NCI-H1105 (cell line): ENCODE data around the gene DENND4C.
"Not testable (repeated sequence)": the region's sequence is repeated elsewhere in the genome, so short reads cannot be mapped to it uniquely, and the experiment has no call there.

Experiments
- DNase-seq: peaks from one replicate; lab custom pipeline; 2025; lab: John Stamatoyannopoulos, UW

DENND4C gene

DNA sequence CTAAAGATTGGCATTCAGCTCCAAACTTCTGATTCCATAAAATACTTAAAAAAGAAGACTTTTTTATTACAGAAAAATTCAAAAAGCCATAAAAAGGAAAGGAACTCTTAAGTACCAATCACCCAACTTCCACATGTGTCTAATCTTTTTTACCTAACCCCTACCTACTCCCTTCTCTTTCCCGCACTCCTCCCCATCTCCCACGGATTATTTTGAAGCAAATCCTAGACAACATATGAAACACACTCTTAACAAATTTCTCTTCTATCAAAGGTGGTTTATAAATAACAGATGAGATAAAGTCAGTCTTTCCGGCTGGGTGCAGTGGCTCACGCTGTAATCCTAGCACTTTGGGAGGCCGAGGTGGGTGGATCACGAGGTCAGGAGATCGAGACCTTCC, 5.9 kb upstream of the DENND4C start:
- no peak for DNase-seq

- DNase-seq, result peak; percentile 31
These were observed 718 bp upstream of the DENND4C start for GRCh38 chr9:19229595-19230354.

- no peak for DNase-seq
These were observed 822 bp downstream of the DENND4C start for GRCh38 chr9:19231126-19231903.

- no peak for DNase-seq
These were observed 1.7 kb downstream of the DENND4C start for GRCh38 chr9:19231904-19232822.

DNA sequence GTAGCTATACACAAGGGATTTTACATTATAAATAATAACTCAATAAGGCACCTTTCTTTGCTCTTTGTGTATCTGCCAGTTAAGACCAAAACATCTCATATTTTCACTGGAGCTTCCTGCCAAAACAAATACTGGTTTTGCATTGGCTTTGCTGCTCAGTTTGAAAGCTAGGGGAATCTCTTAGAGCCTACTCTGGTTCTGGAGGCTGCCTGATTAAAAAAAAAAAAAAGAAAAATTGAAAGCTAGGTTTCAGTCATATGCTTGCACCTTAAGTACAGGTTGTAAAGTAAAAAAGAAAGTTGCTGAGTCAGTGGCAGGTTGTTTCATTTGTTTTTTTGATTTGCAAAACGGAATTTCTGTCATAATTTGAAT, 2.3 kb downstream of the DENND4C start:
- DNase-seq, result no peak

- DNase-seq, result no peak
These were observed 2.9 kb downstream of the DENND4C start for GRCh38 chr9:19233344-19233743.

- DNase-seq, result no peak
These were observed 9.5 kb downstream of the DENND4C start for GRCh38 chr9:19239955-19240354.

GRCh38 chr9:19241728-19242127, 11.2 kb downstream of the DENND4C start:
- no peak for DNase-seq

DNA sequence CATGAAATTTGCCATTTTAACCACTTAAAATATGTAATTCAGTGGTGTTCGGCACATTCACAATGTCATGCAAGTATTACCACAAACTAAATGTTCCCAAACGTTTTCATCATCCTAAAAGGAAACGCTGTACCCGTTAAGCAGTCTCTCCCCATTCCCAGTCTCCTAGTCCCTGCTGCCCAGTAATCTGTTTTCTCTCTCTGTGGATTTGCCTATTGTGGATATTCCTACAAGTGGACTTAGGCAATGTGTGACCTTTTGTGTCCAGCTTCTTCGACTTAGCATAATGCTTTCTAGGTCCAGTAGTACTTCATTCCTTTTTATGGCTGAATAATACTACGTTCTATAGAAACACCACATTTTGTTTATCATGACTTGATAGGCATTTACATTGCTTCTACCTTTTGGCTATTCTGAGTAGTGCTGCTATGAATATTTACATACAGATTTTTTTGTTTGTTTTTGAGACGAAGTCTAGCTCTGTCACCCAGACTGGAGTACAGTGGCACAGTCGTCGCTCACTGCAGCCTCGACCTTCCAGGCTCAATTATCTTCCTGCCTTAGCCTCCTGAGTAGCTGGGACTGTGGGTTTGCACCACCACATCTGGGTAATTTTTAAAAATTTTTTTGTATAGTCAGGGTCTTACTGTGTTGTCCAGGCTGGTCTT, 13.0 kb downstream of the DENND4C start:
- no peak for DNase-seq

GRCh38 chr9:19246891-19247290, 16.4 kb downstream of the DENND4C start:
- DNase-seq, result no peak

DNA sequence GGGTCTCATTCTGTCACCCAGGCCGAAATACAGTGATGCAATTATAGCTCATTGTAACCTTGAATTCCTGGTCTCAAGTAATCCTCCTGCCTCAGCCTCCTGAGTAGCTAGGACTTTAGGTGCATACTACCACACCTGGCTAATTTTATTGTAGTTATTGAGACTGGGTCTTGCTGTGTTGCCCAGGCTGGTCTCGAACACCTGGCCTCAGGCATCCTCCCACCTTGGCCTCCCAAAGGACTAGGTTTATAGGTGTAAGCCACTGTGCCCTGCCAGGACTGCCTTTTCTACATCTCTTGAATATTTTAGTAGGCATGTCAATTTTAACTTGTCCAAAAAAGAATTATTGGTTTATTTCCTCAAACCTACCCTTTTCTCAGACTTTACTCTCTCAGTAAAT, 16.9 kb downstream of the DENND4C start:
- DNase-seq, result no peak

- not testable (repeated sequence) for DNase-seq
These were observed 19.9 kb downstream of the DENND4C start for GRCh38 chr9:19250346-19250745.

GRCh38 chr9:19251203-19251602, 20.7 kb downstream of the DENND4C start:
- not testable (repeated sequence) for DNase-seq

DNA sequence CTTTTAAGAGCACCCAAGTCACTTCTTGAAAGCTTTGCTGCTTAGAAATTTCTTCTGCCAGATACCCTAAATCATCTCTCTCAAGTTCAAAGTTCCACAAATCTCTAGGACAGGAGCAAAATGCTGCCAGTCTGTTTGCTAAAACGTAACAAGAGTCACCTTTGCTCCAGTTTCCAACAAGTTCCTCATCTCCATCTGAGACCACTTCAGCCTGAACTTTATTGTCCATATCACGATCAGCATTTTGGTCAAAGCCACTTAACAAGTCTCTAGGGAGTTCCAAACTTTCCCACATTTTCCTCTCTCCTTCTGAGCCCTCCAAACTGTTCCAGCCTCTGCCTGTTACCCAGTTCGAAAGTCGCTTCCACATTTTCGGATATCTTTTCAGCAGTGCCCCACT, 21.1 kb downstream of the DENND4C start:
- not testable (repeated sequence) for DNase-seq

DNA sequence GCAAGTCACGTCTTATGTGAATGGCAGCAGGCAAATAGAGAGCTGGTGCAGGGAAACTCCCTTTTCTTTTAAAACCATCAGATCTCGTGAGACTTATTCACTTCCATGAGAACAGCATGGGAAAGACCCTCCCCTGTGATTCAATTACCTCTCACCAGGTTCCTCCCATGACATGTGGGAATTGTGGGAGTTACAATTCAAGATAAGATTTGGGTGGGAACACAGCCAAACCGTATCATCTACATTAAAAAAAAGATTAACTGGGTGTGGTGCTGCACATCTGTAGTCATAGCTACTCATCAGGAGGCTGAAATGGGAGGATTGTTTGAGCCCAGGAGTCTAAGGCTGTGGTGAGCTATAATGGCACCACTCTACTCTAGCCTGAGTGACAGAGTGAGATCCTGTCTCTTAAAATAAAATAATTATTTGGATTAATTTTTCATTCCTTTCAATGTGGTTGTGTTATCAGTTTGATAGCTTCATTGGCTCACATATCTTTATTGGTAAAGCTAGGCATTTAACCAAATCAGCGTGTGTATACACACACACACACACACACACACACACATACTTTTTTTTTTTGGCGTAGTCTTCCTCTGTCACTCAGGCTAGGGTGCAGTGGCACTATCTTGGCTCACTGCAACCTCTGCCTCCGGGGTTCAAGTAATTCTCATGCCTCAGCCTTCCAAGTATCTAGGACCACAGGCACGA, 21.8 kb downstream of the DENND4C start:
- DNase-seq, result no peak

DNA sequence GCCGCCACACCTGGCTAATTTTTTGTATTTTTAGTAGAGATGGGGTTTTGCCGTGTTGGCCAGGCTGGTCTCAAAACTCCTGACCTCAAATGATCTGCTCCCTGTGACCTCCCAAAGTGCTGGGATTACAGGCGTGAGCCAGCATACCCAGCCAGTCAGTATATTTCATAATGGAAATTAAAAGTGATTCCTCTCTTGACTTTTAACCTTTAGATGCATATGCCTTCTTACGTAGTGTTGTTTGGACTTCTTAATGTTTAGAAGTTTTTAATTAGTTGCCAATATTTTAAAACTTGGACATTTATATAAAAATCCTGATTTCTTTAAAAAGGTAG, 22.4 kb downstream of the DENND4C start:
- no peak for DNase-seq

GRCh38 chr9:19255112-19255511, 24.6 kb downstream of the DENND4C start:
- no peak for DNase-seq

- no peak for DNase-seq
These were observed 25.3 kb downstream of the DENND4C start for GRCh38 chr9:19255821-19256220.

DNA sequence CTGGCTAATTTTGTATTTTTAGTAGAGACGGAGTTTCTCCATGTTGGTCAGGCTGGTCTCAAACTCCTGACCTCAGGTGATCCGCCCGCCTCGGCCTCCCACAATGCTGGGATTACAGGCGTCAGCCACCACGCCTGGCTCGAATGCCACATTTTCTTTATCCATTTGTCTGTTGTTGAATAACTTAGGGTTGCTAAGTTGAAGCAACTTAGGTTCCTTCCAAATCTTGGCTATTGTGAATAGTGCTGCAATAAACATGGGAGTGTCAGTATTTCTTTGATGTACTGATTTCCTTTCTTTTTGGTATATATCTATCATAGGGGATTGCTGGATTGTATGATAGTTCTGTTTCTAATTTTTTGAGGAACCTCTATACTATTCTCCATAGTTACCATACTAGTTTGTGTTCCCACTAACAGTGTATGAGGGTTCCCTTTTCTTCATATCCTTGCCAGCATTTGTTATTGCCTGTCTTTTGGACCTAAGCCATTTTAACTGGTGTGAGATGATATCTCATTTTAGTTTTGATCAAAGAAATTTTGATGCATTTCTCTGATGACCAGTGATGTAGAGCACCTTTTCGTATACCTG, 29.3 kb downstream of the DENND4C start:
- DNase-seq, result not testable (repeated sequence)

- not testable (repeated sequence) for DNase-seq
These were observed 35.1 kb downstream of the DENND4C start for GRCh38 chr9:19265602-19266001.
